B cell (primary cell): ENCODE data around the gene NPIPB9. TPM values are rescaled to one million over a fixed set of nuclear protein-coding genes. Genes with fewer than 3 reads are reported as not detected.
"Not testable (repeated sequence)": the region's sequence is repeated elsewhere in the genome, so short reads cannot be mapped to it uniquely, and the experiment has no call there.

Experiments used
- ATAC-seq: fragments of 200-7000 bp; cut with Tn5 transposase; one replicate; pipeline ENCODE4 v1.10.0; 2021; ENCODE audit warnings: low read depth, mild to moderate bottlenecking, moderate number of reproducible peaks, moderate library complexity
- CTCF ChIA-PET: fragments of 350-600 bp; sonication (Branson Sonifier 250); formaldehyde crosslinking; loops from one replicate; lab custom pipeline; 2021; ENCODE audit warnings: antibody characterized with exemption, inconsistent platforms; lab: Charles Lee
- POLR2A ChIA-PET: fragments of 350-600 bp; sonication (Branson Sonifier 250); formaldehyde crosslinking; loops from one replicate; lab custom pipeline; 2021; ENCODE audit warnings: antibody characterized with exemption; lab: Charles Lee
- DNase-seq: peaks from one replicate; pipeline ENCODE4 v3.0.0; 2013
- H2AFZ ChIP-seq: 2 replicates; pipeline ENCODE4 v1.6.1; 2012; ENCODE audit warnings: mild to moderate bottlenecking, low read depth, low read length; ENCODE audit not compliant: insufficient read depth, poor library complexity, severe bottlenecking
- H3K27ac ChIP-seq, 2 donors: 1 replicate in 1 of 2; 2 replicates in 1 of 2; pipeline ENCODE4 v1.5.1; 2012 to 2013; ENCODE audit warnings: low read length in 2 of 2, mild to moderate bottlenecking in 2 of 2, moderate library complexity in 1 of 2
- H3K27me3 ChIP-seq, 4 experiments: fragments of 200-600 bp in 1 of 4; sonication (generic) in 1 of 4; replicated peaks in 1 of 4; 1 replicate in 2 of 4; 2 replicates in 2 of 4; pipeline versions ENCODE4 v1.6.1 to v1.7.0; 2013 to 2016; ENCODE audit warnings: low read length in 3 of 4, mild to moderate bottlenecking in 2 of 4, mixed read lengths in 1 of 4, moderate library complexity in 1 of 4; ENCODE audit not compliant: insufficient read depth in 4 of 4, control insufficient read depth in 3 of 4; ENCODE audit errors: control extremely low read depth in 1 of 4
- H3K36me3 ChIP-seq, 2 experiments: replicated peaks in 1 of 2; 1 replicate in 1 of 2; 2 replicates in 1 of 2; pipeline versions ENCODE4 v1.6.1 to v1.7.1; 2013; ENCODE audit warnings: low read length in 1 of 2; ENCODE audit not compliant: insufficient read depth in 2 of 2, control insufficient read depth in 1 of 2; ENCODE audit errors: control extremely low read depth in 1 of 2, extremely low read depth in 1 of 2
- H3K4me1 ChIP-seq, 2 donors: fragments of 200-600 bp in 1 of 2; sonication (generic) in 1 of 2; 1 replicate in 1 of 2; 2 replicates in 1 of 2; pipeline versions ENCODE4 v1.5.1 to v1.6.1; 2013 to 2017; ENCODE audit warnings: low read length in 2 of 2; ENCODE audit not compliant: control insufficient read depth in 2 of 2, insufficient read depth in 2 of 2
- H3K4me2 ChIP-seq: replicated peaks from 2 replicates; pipeline ENCODE3; 2012; ENCODE audit warnings: mild to moderate bottlenecking, low read depth, low read length; ENCODE audit not compliant: poor library complexity, severe bottlenecking
- H3K4me3 ChIP-seq, 5 experiments: fragments of 200-600 bp in 1 of 5; sonication (generic) in 1 of 5; 1 replicate in 3 of 5; 2 replicates in 2 of 5; pipeline versions ENCODE4 v1.5.1 to v1.7.0; 2011 to 2016; ENCODE audit warnings: low read length in 4 of 5, mild to moderate bottlenecking in 4 of 5, low read depth in 2 of 5, control low read depth in 1 of 5, moderate library complexity in 1 of 5; ENCODE audit not compliant: insufficient read depth in 1 of 5; ENCODE audit errors: control extremely low read depth in 1 of 5, extremely low read depth in 1 of 5
- H3K79me2 ChIP-seq: fragments of 200-600 bp; sonication (generic); one replicate; pipeline ENCODE4 v1.6.0; 2016; ENCODE audit warnings: low read length; ENCODE audit not compliant: control insufficient read depth, insufficient read depth
- H3K9ac ChIP-seq: fragments of 200-600 bp; sonication (generic); 2 replicates; pipeline ENCODE4 v1.6.1; 2017; ENCODE audit warnings: mild to moderate bottlenecking, low read length, moderate library complexity
- H3K9me3 ChIP-seq, 3 donors: one replicate each; pipeline versions ENCODE4 v1.6.1 to v1.7.1; 2013; ENCODE audit warnings: low read length in 2 of 3; ENCODE audit not compliant: control insufficient read depth in 2 of 3, insufficient read depth in 1 of 3; ENCODE audit errors: control extremely low read depth in 1 of 3
- H4K20me1 ChIP-seq: 2 replicates; pipeline ENCODE4 v1.6.0; 2012; ENCODE audit warnings: mild to moderate bottlenecking, low read length; ENCODE audit not compliant: insufficient read depth, control insufficient read depth, poor library complexity, severe bottlenecking
- H3K27ac Mint-ChIP-seq: one replicate; pipeline ENCODE4 v1.8.0; 2021; ENCODE audit warnings: mixed read lengths
- H3K27me3 Mint-ChIP-seq: one replicate; pipeline ENCODE4 v1.8.0; 2021; ENCODE audit warnings: mixed read lengths
- H3K4me1 Mint-ChIP-seq: one replicate; pipeline ENCODE4 v1.8.0; 2021; ENCODE audit warnings: mixed read lengths
- H3K4me3 Mint-ChIP-seq: one replicate; pipeline ENCODE4 v1.8.0; 2021; ENCODE audit warnings: mixed read lengths
- H3K9me3 Mint-ChIP-seq: one replicate; pipeline ENCODE4 v1.8.0; 2022; ENCODE audit warnings: mixed read lengths; ENCODE audit not compliant: insufficient read depth
- CTCF ChIP-seq: fragments of 200-600 bp; IDR thresholded peaks from one replicate; pipeline ENCODE4 v1.8.0; 2022; ENCODE audit warnings: antibody characterized with exemption, mild to moderate bottlenecking
- WGBS: methylation state at CpG from one replicate; pipeline ENCODE4 v1.1.5; 2013; ENCODE audit warnings: missing lambda C conversion rate; ENCODE audit not compliant: insufficient coverage; 5-methylcytosine and 5-hydroxymethylcytosine counted together
- intact Hi-C: fragments of 100-400 bp; cut with micrococcal nuclease; formaldehyde crosslinking; loops from one replicate; pipeline ENCODE4 v1.10.0; 2022
- polyA plus RNA-seq: library from polyadenylated mRNA; depleted of rRNA; stranded (reverse); fragments of >200 nt; gene quantifications from 2 replicates; pipeline ENCODE4 v1.2.3, GENCODE V29; 2012
- total RNA-seq, 2 donors: library from RNA; stranded (reverse); fragments of 120-200 nt in 1 of 2; gene quantifications; 1 replicate in 1 of 2; 2 replicates in 1 of 2; pipeline versions ENCODE4 v1.2.3 to v1.2.4, GENCODE V29; 2013 to 2022

Gene NPIPB9
- total and polyA plus RNA-seq, 2 donors (not counting 1 experiment from before 2014, with no cell fraction given), result 1.3 to 12.6 TPM

- peak; percentile 43 for TF ChIP-seq CTCF
These were observed 1.6 kb upstream of the NPIPB9 start for GRCh38 chr16:28749997-28750465.

GRCh38 chr16:28750469-28751067, 1.0 kb upstream of the NPIPB9 start:
- H2AFZ ChIP-seq, H3K36me3 ChIP-seq, ATAC-seq, H3K9ac ChIP-seq, H3K4me3 ChIP-seq, H3K27ac ChIP-seq, intact Hi-C loops, H3K4me1 Mint-ChIP-seq, H3K9me3 ChIP-seq, POLR2A ChIA-PET, H3K9me3 Mint-ChIP-seq, H3K27ac Mint-ChIP-seq, H3K4me2 ChIP-seq, H4K20me1 ChIP-seq, H3K79me2 ChIP-seq, CTCF ChIA-PET, DNase-seq, H3K4me3 Mint-ChIP-seq, H3K27me3 ChIP-seq, H3K4me1 ChIP-seq, H3K27me3 Mint-ChIP-seq: not testable (repeated sequence)
- no CpG with 5 or more reads among the region's 48 CpGs for whole genome bisulfite sequencing

More at GRCh38 chr16:28749997-28750465, 1.6 kb upstream of the NPIPB9 start:
- WGBS, result 65% methylated on average over 4 of the region's 33 CpGs
- H3K27ac Mint-ChIP-seq, result peak overlapping the region; percentile 53
- H3K9ac ChIP-seq, H3K36me3 ChIP-seq, H3K9me3 ChIP-seq, intact Hi-C loops, H3K79me2 ChIP-seq, H3K27ac ChIP-seq, POLR2A ChIA-PET, CTCF ChIA-PET, H3K9me3 Mint-ChIP-seq, H3K4me2 ChIP-seq, DNase-seq, H3K4me3 ChIP-seq, H3K4me1 Mint-ChIP-seq, H3K27me3 ChIP-seq, H3K4me1 ChIP-seq, H4K20me1 ChIP-seq, H3K27me3 Mint-ChIP-seq: not testable (repeated sequence)
- peak overlapping the region; percentile 54 for H2AFZ ChIP-seq
- peak; percentile 98 for ATAC-seq
- peak overlapping the region; percentile 55 for H3K4me3 Mint-ChIP-seq

- H3K4me3 ChIP-seq, H3K9me3 ChIP-seq, H3K27me3 ChIP-seq, CTCF ChIA-PET, H3K27ac Mint-ChIP-seq, H3K4me2 ChIP-seq, H3K79me2 ChIP-seq, POLR2A ChIA-PET, H3K27ac ChIP-seq, intact Hi-C loops, H3K36me3 ChIP-seq, H3K4me3 Mint-ChIP-seq, H3K9ac ChIP-seq, H4K20me1 ChIP-seq, ATAC-seq, H3K9me3 Mint-ChIP-seq, H3K27me3 Mint-ChIP-seq, H2AFZ ChIP-seq, H3K4me1 Mint-ChIP-seq, H3K4me1 ChIP-seq, DNase-seq: not testable (repeated sequence)
- WGBS, result no CpG with 5 or more reads among the region's 6 CpGs
These were observed 30.1 kb downstream of the NPIPB9 start for GRCh38 chr16:28781697-28782096.
